ENCODE results near the gene SHB.

Gene SHB, protein sequence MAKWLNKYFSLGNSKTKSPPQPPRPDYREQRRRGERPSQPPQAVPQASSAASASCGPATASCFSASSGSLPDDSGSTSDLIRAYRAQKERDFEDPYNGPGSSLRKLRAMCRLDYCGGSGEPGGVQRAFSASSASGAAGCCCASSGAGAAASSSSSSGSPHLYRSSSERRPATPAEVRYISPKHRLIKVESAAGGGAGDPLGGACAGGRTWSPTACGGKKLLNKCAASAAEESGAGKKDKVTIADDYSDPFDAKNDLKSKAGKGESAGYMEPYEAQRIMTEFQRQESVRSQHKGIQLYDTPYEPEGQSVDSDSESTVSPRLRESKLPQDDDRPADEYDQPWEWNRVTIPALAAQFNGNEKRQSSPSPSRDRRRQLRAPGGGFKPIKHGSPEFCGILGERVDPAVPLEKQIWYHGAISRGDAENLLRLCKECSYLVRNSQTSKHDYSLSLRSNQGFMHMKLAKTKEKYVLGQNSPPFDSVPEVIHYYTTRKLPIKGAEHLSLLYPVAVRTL

GRCh38 chr9:38068701-38069628 is at the start of gene SHB:
Gene SHB, minus strand, starts transcription at chr9:38069227. Its CDS starts 582 bp downstream, at chr9:38068645.
- peak; percentile 82 to 96 (median 93) for DNase-seq

DNA sequence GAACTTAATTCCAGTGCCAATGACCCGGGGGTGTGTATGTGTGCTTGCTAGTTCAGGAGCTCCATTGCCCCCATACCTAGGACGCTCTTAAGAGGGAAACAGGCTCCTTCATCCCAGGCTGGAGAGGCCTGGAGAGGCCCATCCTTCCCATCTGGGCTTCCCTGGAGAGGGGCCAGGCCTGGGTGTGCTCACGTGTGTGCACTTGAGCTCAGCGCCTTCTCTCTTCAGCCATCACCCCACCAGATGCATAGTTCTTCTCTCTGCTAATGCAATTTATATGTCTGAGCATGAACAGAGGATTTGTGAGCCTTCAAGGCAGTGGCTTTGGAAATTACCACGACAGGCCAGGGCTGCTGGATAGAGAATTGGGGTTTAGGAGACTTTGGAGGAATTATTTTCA is 48.6 kb upstream of the SHB start:
- no peak for DNase-seq

GRCh38 chr9:38114905-38115304 is 45.9 kb upstream of the SHB start:
- DNase-seq = no peak

DNA sequence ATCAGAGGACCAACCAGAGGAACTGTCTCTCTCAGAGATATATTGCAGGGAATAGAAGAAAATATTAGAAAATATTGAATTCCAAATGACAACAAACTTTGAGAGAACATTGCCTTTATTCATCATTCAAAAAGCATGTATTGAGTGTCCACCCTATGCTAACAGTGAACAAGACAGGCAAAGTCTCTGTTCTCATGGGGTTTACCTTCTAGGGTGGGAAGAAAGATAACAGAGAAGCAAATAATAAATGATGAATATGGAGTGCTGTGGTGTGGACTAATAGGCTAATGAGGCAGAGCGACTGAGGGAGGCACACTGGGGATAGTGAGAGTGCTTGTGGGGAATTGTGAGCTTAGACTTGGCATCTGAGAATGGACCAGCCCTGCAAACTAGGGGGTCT is 43.4 kb upstream of the SHB start:
- DNase-seq = no peak

DNA sequence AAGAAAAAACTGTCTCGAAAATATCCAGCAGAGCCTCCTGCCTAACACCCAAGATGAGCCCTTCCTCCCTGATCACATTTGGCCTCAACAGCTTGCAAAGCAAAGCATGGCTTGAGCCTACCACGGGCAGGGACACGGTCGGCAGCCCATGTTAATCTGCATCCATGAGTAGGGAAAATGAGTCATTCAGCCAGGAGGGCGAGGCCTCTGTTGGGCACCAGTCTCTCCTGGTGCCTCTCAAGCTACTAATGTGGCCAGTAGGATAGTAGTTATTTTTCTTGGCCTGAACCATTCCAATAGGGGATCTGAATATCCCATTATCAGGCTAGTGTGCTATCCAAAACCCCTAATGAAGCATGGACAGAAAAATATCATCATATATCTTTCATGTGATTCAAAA is 43.0 kb upstream of the SHB start:
- DNase-seq = no peak

- DNase-seq = no peak
Observed at GRCh38 chr9:38110476-38110875, 41.4 kb upstream of the SHB start.

DNA sequence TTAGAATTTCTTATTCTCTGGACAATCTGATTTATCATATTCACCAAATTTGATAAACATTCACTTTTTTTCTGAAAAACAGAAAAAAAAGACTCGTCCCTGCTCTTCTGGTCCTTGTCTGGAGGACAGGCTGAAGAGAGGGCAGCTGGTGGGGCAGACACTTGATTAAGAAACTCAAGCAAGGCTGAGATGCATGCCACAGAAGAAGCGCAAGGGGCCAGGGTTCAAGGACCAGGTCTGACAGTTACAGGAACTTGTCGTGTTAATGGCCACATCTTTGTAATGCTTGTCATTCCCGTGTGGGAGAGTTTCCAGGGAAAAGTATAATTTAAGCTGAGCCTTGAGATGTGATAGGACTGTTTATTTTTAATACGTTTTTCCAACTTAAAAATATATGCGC is 40.6 kb upstream of the SHB start:
- DNase-seq = no peak

- no peak for DNase-seq
Observed at GRCh38 chr9:38108326-38108725, 39.3 kb upstream of the SHB start.

GRCh38 chr9:38107811-38108304 is 38.8 kb upstream of the SHB start:
- DNase-seq = no peak

GRCh38 chr9:38107405-38107804 is 38.4 kb upstream of the SHB start:
- no peak for DNase-seq

DNA sequence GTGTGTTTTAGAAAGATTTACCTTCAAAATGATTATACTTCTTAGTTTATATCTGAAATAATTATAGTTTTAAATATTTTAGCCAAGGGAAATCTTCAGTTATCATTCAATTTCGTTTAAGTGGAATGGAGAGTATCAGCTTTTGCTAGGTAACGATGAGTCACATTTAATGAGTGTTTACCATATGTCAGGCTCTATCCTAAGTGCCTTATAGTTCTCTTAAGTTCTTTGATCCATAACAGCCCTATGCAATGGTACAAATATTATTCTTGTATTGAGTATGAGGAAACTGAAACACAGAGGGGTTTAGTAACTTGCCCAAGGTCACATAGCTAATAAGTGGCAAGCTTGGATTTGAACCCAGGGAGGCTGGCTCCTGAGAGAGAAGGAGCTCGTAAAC is 37.5 kb upstream of the SHB start:
- no peak for DNase-seq

DNA sequence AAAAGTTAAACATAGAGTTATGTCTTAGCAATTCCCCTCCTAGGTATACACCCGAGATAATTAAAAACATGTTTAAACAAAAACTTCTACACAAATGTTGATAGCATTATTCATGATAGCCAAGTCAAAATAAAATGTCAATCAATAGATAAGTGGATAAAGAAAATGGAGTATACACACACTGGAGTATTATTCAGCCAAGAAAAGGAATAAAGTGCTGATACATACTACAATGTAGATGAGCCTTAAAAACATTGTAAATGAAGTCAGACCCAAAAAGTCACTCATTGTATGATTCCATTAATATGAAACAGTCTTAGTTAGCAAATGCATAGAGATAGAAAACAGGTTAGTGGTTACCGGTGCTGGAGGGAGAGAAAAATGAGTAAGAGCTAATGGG is 34.3 kb upstream of the SHB start:
- DNase-seq = no peak

DNA sequence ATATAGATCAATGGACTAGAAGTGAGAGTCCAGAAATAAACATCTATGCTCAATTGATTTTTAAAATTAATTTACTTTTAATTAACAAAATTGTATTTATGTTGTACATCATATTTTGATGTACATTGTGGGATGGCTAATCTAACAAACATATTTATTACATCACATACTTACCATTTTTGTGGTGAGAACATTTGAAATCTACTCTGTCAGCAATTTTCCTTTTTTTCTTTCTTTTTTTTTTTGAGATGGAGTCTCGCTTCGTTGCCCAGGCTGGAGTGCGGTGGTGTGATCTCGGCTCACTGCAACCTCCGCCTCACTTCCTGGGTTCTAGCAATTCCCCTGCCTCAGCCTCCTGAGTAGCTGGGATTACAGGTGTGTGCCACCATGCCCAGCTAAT is 32.4 kb upstream of the SHB start:
- DNase-seq = no peak

DNA sequence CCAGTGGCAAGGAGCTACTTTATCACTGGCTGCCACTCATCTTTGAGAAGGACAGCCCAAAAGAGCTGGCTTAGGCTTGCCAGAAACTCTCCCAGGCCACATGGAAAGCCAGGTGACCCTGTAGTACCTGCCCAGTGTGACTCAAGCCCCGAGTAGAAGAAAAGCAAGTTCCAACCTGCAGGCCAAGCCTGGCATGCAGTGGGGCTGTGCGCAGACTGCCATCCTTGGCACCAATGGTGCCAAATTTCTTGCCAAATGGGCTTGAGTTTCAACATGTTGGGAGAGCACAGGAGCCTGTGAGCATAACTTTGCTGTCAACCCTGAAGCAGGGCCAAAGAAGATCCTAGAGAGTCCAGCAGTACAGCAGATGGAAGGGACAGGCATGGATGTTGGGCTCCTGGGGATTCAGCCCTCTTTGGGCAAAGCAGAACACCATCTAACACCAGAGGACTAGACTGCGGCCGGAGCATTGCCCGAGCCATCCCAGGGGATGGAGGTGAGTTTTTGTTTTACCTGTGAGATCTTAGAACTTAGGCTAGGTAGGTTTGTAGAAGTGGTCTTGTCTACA is 27.3 kb upstream of the SHB start:
- DNase-seq = no peak

GRCh38 chr9:38094165-38094564 is 25.1 kb upstream of the SHB start:
- DNase-seq = no peak

- DNase-seq = no peak
Observed at GRCh38 chr9:38092656-38093055, 23.6 kb upstream of the SHB start.

DNA sequence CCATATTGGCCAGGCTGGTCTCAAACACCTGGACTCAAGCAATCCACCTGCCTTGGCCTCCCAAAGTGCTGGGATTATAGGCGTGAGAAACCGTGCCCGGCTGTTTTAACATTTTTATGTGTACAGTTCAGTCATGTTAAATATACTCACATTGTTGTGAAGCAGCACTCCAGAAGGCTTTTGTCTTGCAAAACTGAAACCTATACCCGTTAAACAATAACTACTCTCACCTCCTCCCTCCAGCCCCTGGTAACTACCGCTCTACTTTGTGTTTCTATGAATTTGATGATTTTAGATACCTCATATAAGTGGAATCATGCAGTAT is 23.1 kb upstream of the SHB start:
- no peak for DNase-seq

GRCh38 chr9:38091310-38092199 is 22.5 kb upstream of the SHB start:
- peak; percentile 55 to 65 (median 57) for DNase-seq

DNA sequence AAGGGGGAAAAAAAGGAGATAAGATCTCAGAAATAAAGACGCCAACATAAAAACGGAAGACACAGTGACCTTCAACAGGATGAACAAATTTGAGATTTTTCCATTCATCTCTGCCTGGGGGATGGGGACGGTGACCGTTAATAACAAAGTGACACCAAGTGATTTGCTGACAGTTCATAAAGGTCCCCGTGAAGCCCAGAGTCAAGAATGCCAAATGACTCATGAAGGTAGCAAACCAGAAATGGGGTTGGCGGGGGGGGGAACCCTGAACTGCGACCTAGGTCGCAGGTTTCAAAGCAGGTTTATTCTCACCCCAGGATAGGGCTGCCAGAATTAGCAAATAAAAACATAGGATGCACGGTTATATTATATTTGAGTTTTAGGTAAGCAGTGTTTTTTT is 21.1 kb upstream of the SHB start:
- no peak for DNase-seq

GRCh38 chr9:38089387-38090165 is 20.5 kb upstream of the SHB start:
- DNase-seq = no peak

Measured in suppressor macrophage treated with lipopolysaccharide for 1 hour (primary cell).